T-helper 2 cell (primary cell): ENCODE results near the gene MAPK14.

Experiments
- DNase-seq, 5 experiments: peaks; one replicate each; pipeline versions ENCODE4 v3.0.0 to v3.0.0-alpha.2; 2012 to 2022

MAPK14 gene

DNA sequence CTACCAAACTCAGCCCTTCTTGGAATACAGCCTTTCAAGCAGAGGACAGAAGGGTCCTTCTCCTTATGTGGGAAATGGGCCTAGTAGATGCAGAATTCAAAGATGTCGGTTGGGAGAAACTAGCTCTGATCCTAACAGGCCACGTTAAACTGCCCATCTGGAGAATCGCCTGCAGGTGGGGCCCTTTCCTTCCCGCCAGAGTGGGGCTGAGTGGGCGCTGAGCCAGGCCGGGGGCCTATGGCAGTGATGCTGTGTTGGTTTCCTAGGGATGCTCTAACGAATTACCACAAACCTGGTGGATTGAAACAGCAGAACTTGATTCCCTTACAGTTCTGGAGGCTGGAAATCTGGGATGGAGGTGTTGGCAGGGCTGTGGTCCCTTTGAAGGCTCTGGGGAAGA lies 111.8 kb downstream of the MAPK14 start:
- peak in 1 of 5 experiments; percentile 25 for DNase-seq

DNA sequence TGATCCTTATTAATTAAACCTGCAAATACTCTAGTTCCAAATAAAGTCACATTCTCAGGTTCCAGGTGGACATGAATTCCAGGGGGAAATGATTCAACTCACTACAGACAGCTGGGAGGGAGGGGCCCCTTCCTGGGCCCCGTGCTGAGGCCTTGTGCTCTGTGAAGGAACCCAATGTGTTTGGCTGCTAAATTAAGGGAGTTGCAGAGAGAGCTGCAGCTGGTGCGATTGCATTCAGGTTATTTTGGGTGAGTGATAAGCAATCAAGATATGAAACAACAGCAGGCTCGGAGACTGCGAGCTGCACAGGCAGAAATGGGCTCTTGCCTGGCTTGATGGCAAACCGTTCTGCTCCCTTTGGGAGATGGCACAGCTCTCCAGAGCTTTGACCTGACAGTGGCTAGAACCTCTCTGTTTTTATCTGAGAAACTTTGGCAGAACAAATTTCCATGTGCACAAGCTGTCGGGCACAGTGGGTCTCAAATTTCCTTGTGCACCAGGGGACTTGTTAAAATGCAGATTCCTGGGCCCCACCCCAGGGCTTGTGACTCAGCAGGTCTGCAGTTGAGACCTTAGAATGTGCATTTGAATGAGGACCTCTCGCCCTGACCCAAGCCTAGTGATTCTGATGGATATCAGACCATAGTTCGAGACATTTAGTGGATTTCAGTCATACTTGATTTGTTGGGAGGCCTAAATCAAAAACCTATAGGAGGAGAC lies 112.5 kb downstream of the MAPK14 start:
- peak in 1 of 5 experiments; percentile 59 for DNase-seq

DNA sequence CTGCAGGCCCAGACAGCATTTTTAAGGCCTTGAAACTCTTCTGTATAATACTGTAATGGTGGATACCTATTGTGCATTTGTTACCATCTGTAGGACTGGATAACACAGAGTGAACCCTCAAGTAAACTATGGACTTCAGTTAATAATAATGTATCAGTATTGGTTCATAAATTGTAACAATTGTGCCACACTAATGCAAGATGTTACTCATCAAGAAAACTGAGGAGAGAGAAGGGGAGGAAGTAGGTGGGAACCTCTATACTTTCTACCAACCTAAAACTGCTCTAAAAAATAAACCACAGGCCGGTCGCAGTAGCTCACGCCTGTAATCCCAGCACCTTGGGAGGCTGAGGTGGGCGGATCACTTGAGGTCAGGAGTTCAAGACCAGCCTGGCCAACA lies 113.5 kb downstream of the MAPK14 start:
- peak in 1 of 5 experiments; percentile 61 for DNase-seq

DNA sequence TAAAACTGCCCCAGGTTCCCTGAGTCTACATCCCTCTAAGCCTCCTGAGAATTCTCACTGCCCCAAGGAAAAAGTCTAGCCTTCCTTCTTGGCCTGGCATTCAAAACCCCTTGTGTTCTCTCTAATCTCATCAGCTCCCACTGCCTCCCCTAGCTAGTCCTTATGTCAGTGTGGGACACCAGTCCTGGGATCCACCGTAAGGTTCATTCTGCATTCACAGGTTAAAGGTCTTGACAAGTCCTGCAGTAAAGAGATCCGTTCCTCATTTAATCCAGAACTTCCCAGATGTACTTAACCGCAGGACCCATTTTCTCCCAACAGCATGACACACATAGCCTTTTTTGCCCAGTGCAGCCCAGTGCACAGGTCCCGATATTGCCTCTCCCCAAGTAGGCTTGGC lies 114.4 kb downstream of the MAPK14 start:
- no peak for DNase-seq

DNA sequence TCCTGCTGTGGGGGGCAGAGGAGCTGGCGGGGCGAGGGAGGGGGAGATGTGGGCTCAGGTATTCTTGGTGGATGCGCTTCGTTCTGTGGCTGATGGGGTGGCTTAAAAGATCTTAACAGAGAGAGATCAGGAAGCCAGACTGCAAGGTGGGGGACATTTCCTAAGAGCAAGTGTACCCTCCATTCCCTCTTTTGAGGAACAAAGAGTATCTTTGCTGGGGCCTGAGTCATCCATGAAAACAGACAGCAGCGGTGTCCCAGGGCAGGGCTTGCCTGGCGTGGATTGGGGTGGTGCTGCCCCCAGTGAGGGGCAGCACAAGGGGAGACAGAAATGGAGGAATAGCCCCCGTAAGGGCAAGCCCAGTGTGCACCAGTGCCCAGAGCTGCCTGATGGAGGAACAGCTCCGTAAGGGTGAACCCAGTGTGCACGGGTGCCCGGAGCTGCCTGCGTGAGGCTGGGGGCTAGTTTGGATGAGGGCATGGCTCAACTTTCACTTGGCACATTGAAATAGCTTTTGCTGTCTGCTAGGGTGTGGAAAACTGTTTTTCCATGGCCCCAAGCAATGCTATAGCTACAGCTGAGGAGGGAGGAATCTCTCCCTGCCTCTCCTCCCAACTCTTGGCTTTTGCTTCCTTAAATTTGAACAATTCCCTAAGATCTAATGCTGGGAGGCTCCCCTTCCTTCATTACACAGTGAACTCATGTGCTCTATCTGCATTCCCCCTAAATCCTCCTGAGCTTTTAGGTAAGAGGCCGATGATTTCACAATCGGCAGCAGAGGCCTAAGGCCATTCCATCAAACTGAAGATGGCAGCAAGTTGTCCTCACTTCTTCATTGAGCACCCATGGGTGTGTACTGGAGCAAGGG lies 115.6 kb downstream of the MAPK14 start:
- DNase-seq = no peak

DNA sequence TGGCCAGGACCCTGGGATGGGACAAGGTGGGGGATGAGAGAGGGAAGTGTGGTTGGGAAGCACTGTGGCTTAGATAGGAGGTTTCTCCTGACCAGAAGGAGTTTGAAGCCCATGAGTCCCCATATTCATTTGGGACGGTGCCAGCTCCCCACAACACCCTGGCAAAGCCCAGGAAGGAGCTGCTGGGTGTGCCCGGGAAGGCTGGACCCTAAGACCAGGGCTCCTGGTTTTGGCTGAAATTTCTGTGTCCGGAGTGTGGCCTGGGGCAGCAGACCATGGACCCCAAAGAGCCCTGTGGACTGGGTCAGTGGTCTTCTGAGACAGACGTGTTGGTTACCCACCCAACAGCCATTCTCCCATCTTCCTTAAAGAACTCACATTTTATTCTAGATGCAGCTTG lies 117.9 kb downstream of the MAPK14 start:
- DNase-seq = no peak

DNA sequence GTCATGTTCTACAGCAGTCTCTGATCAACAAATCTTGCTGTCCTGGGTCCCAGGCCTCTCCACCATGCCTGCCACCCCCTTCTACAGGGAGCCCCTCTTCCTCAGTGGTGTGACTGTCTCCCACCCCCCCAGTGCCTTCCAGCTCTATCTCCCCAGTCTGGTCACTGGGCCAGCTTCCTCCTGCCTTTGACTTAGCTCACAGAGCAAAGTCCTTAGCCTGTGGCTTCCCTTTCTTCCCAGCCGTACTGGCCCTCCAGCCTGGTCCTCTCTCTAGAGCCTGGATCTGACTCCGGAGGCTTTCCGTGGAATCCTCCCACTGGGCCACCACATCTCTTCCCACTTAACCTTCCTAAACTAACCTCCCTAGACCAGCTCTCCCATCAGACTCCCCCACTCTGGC lies 119.7 kb downstream of the MAPK14 start:
- no peak for DNase-seq

DNA sequence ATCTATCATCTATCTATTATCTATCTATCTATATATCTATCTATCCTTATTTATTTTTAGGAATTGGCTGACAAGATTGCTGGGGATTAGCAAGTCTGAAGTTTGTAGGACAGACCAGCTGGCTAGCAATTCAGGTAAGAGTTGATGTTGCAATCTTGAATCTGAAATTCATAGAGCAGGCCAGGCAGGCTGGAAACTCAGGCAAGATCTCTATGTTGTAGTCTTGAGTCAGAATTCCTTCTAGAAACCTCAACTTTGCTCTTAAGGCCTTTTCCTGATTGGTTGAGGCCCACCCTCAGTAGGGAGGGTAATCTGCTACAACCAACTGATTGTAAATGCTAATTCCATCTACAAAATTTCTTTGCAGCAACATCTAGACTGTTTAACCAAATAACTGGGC lies 121.9 kb downstream of the MAPK14 start:
- no peak for DNase-seq

DNA sequence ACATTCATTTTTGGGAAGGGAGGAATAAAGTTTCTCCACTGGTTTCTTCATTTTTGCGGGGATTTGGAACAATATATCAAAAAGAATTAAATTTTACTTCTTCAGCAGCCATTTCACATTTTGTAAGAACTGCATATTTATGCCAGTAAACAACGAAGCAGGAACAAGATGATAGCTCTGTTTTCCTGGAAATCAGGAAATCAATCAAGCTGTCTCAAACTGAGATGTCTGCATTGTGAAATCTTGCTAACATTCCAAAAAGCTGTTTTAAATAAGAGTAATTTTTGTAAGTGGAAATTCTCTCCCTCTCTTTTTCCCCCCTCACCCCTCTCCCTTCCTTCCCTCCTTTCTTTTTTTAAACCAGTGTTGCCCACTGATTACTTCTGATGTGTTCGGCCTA lies 122.7 kb downstream of the MAPK14 start:
- no peak for DNase-seq

DNA sequence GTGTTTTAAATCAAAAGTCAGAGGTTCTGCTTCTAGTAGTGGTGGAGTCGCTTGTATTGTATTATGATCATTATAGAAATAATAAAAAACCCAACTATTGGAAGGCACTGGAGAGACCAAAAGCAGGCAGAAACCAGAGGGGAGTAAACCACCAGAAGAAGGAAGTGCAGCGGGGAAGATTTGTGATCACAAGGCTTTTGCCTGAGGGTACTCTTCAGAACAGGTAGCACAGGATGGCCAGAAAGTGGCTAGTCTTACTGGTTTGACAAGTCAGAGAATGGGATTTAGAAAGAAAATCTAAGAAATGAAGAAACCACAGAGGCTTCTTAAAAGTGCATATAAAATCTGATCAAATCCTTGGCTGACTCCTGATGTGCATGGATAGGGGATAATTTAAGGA lies 126.7 kb downstream of the MAPK14 start:
- no peak for DNase-seq

DNA sequence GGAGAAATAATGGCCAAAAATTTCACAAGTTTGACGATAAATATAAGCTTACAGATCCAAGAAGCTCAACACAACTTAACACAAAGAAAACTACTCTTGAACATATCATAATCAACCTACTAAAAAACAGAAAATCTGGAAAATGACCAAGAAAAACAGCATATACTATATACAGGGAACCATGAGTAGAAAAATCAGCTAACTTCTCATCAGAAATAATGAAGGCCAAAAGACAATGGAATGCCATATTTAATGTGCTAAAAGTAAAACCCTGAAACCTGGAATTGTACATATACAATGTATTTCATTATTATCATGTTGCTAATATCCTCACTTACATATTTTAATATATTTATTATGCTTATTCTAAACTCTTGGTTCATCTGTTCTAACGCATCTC lies 128.1 kb downstream of the MAPK14 start:
- no peak for DNase-seq

DNA sequence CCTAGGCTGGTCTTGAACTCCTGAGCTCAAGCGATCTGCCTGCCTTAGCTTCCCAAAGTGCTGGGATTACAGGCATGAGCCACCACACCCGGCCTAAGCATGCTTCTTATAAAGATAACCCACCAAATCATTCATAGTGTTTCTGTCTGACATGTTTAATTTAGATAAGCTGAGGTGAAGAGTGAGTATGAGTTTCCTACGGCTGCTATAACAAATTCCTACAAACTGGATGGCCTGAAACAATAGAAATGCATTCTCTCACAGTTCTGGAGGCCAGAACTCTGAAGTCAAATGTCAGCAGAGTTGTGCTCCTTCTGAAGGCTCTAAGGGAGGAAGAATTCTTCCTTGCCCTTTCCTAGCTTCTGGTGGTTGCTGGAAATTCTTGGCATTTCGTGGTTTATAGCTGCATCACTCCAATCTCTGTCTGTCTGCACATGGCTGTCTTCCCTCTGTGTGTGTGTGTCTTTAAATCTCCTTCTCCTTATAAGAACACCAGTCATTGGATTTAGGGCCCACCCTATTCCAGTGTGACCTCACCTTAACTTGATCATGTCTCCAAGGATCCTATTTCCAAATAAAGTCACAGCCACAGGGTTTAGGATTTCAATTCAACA lies 132.6 kb downstream of the MAPK14 start:
- DNase-seq = no peak
